Left lung (tissue), 10 donors: Measurements from ENCODE around the gene UPF2. TPM values are rescaled to one million over a fixed set of nuclear protein-coding genes. Genes with fewer than 3 reads are reported as not detected.

ENCODE experiments used
- ATAC-seq: fragments of 200-7000 bp; cut with Tn5 transposase; one replicate; pipeline ENCODE4 v1.9.1; 2020; ENCODE audit warnings: moderate library complexity
- DNase-seq, 4 donors: peaks; one replicate each; pipeline ENCODE4 v3.0.0-alpha.2; 2013 to 2020
- H3K27ac ChIP-seq, 2 donors: fragments of 200-600 bp; sonication (generic) in 1 of 2; one replicate each; pipeline versions ENCODE4 v1.5.0 to v1.8.0; 2020 to 2021
- H3K27me3 ChIP-seq, 2 donors: fragments of 200-600 bp; sonication (generic) in 1 of 2; one replicate each; pipeline versions ENCODE4 v1.5.0 to v1.8.0; 2020 to 2021
- H3K36me3 ChIP-seq, 2 donors: fragments of 200-600 bp; sonication (generic) in 1 of 2; one replicate each; pipeline versions ENCODE4 v1.5.0 to v1.8.0; 2020 to 2021
- H3K4me1 ChIP-seq, 2 donors: fragments of 200-600 bp; one replicate each; pipeline ENCODE4 v1.8.0; 2021
- H3K4me3 ChIP-seq, 2 donors: fragments of 200-600 bp; sonication (generic) in 1 of 2; one replicate each; pipeline versions ENCODE4 v1.5.0 to v1.8.0; 2020 to 2021; ENCODE audit warnings: mild to moderate bottlenecking in 1 of 2
- H3K9me3 ChIP-seq, 2 donors: fragments of 200-600 bp; sonication (generic) in 1 of 2; one replicate each; pipeline versions ENCODE4 v1.5.0 to v1.8.0; 2020 to 2021
- intact Hi-C, 2 donors: fragments of 100-400 bp; cut with DNase I; formaldehyde crosslinking; loops; one replicate each; pipeline versions ENCODE4 v1.11.2 to v1.14.2; 2022
- polyA plus RNA-seq, 6 donors: library from polyadenylated mRNA; unstranded; fragments of 120-200 nt; gene quantifications; one replicate each; pipeline ENCODE4 v1.2.1, GENCODE V29; 2013; ENCODE audit not compliant: insufficient read length in 6 of 6
- total RNA-seq, 2 donors: library from RNA; stranded (reverse); fragmentation: NEBNext Ultra II Directional; extraction: Animal tissue kit (Norgen Biotek cat#: 25700); gene quantifications; one replicate each; pipeline ENCODE4 v1.2.1, GENCODE V29; 2021
- TF ChIP-seq, protein P1 (sequence below), 2 donors: fragments of 200-600 bp; sonication (generic) in 1 of 2; IDR thresholded peaks; one replicate each; pipeline versions ENCODE4 v1.5.0 to v1.8.0; 2021; ENCODE audit warnings: antibody characterized with exemption in 2 of 2
- donor health status: DM: no; HTN: yes; CAD: no.
- donor health status: DM: no; HTN: no; CAD: no.

UPF2 gene
- total and polyA plus RNA-seq, 8 donors: 14.5 to 44.3 (median 33.2) TPM

GRCh38 chr10:11898033-11898371, 144.6 kb downstream of the UPF2 start:
- ATAC-seq: no peak
- Histone ChIP-seq H3K27me3 (no peaks in the 10 kb centered on the region), H3K4me1 (no peaks in the 10 kb centered on the region), H3K9me3 (no peaks in the 10 kb centered on the region), H3K27ac (peak overlapping the region in 1 of 2 donors; percentile 63), H3K4me3 (no peak overlapping the region), H3K36me3 (no peaks in the 10 kb centered on the region)
- no peak for DNase-seq
- TF ChIP-seq, protein P1, sequence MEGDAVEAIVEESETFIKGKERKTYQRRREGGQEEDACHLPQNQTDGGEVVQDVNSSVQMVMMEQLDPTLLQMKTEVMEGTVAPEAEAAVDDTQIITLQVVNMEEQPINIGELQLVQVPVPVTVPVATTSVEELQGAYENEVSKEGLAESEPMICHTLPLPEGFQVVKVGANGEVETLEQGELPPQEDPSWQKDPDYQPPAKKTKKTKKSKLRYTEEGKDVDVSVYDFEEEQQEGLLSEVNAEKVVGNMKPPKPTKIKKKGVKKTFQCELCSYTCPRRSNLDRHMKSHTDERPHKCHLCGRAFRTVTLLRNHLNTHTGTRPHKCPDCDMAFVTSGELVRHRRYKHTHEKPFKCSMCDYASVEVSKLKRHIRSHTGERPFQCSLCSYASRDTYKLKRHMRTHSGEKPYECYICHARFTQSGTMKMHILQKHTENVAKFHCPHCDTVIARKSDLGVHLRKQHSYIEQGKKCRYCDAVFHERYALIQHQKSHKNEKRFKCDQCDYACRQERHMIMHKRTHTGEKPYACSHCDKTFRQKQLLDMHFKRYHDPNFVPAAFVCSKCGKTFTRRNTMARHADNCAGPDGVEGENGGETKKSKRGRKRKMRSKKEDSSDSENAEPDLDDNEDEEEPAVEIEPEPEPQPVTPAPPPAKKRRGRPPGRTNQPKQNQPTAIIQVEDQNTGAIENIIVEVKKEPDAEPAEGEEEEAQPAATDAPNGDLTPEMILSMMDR (IDR thresholded peaks at IDR 0.05): no peak
- intact Hi-C loops: no loop called here

GRCh38 chr10:11896549-11897200, 145.9 kb downstream of the UPF2 start:
- no peaks in the 10 kb centered on the region for H3K9me3 ChIP-seq
- H3K27me3 ChIP-seq: no peaks in the 10 kb centered on the region
- ATAC-seq: no peak
- intact Hi-C loops: no loop called here
- H3K36me3 ChIP-seq: no peaks in the 10 kb centered on the region
- no peak overlapping the region for H3K4me3 ChIP-seq
- H3K27ac ChIP-seq: no peak overlapping the region
- TF ChIP-seq, protein P1 (IDR thresholded peaks at IDR 0.05): no peak
- no peak for DNase-seq
- H3K4me1 ChIP-seq: no peaks in the 10 kb centered on the region

DNA sequence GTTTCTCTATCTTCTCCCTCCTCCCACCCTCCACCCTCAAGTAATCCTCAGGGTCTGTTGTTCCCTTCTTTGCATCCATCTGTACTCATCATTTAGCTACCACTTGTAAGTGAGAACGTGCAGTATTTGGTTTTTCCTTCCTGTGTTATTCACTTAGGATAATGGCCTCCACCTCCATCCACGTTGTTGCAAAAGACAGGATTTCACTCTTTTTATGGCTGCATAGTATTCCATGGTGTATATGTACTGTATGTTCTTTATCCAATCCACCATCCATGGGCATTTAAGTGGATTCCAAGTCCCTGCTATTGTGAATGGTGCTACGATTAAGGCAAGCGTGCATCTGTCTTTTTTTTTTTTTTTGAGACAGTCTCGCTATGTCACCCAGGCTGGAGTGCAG, 147.0 kb downstream of the UPF2 start:
- intact Hi-C loops: no loop called here
- no peak for DNase-seq
- TF ChIP-seq, protein P1 (IDR thresholded peaks at IDR 0.05): no peak

DNA sequence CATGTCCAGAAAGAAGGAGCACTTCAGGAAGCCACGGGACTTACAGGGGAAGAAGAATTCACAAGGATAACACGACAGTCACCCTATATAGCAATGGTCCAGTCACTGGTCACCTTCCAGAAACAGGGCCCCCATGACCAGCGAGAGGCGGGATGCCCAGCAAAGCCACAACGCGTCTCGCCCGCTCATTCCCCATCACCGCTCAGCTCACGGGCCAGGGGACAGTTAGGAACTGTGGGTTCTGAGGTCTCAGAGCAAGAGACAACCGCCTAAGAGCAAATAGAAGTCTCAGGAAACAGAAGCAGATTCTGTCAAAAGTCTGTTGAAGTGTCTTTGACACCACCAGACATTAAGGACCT, 147.5 kb downstream of the UPF2 start:
- Histone ChIP-seq H3K27ac (no peak overlapping the region), H3K4me1 (no peaks in the 10 kb centered on the region), H3K27me3 (no peaks in the 10 kb centered on the region), H3K9me3 (no peaks in the 10 kb centered on the region), H3K36me3 (no peaks in the 10 kb centered on the region), H3K4me3 (no peak overlapping the region)
- ATAC-seq: no peak
- DNase-seq: peak in 1 of 4 donors; percentile 43
- TF ChIP-seq, protein P1 (IDR thresholded peaks at IDR 0.05): no peak
- intact Hi-C loops: no loop called here

More for the DNA sequence above, 147.0 kb downstream of the UPF2 start:
- Histone ChIP-seq H3K4me1 (no peaks in the 10 kb centered on the region), H3K4me3 (no peak overlapping the region), H3K9me3 (no peaks in the 10 kb centered on the region), H3K36me3 (no peaks in the 10 kb centered on the region), H3K27me3 (no peaks in the 10 kb centered on the region), H3K27ac (no peak overlapping the region)
- no peak for ATAC-seq

DNA sequence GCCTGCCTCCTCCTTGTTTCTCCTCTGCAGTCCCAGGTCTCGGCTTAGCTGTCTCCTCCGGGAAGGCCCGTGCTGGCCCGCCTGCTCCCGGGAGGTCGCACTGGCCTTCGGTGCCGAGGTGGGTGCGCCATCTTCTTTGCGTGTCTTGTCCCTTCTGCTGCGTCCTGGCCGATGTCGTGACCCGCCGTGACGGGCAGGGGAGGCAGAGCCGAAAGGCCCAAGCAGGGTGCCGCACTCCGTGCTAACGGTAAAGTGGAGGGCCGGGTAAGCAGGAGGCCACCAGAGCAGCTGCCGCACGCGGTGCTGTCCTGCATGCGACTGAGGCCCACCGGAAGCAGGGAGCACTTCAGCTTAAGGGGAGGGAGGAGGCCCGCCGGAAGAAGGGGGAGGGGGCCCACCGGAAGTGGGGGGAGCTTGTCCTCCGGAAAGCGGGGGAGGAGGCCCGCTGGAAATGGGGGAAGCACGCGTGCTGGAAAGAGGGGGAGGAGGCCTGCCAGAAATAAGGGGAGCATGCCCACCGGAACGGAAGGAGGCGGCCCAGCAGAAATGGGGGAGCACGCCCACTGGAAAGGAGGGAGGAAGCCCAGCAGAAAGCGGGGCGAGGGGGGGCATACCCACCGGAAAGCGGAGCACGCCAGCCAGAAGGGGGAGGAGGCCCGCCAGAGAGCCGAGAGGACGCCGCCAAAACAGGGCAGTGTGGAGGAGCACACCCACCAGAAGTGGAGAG, 148.1 kb downstream of the UPF2 start:
- no peak overlapping the region for H3K27ac ChIP-seq
- intact Hi-C loops: no loop called here
- TF ChIP-seq, protein P1 (IDR thresholded peaks at IDR 0.05): no peak
- DNase-seq (peak in 1 of 4 donors; percentile 74), ATAC-seq (no peak)
- no peaks in the 10 kb centered on the region for H3K4me1 ChIP-seq
- no peaks in the 10 kb centered on the region for H3K9me3 ChIP-seq
- H3K36me3 ChIP-seq: no peaks in the 10 kb centered on the region
- H3K4me3 ChIP-seq: no peak overlapping the region
- no peaks in the 10 kb centered on the region for H3K27me3 ChIP-seq
